HEK293T (cell line): ENCODE results near the gene DHRS12.

Experiments
- CTCF ChIA-PET: fragments of 350-600 bp; formaldehyde crosslinking; extraction: SDS; loops from one replicate; lab custom pipeline; 2021; ENCODE audit warnings: antibody characterized with exemption, inconsistent platforms; lab: Yijun Ruan, JAX
- POLR2A ChIA-PET: fragments of 350-600 bp; formaldehyde crosslinking; extraction: SDS; loops from one replicate; lab custom pipeline; 2020; ENCODE audit warnings: antibody characterized with exemption, inconsistent platforms; lab: Yijun Ruan, JAX
- DNase-seq: peaks from one replicate; pipeline ENCODE4 v3.0.0; 2012; ENCODE audit warnings: mixed read lengths; ENCODE audit errors: extremely low spot score
- ARNT ChIP-seq: fragments of 450-650 bp; IDR thresholded peaks from 2 replicates; pipeline ENCODE4 v1.6.1; 2017; ENCODE audit warnings: mild to moderate bottlenecking
- BHLHE40 ChIP-seq: fragments of 450-650 bp; IDR thresholded peaks from 2 replicates; pipeline ENCODE4 v1.6.1; 2016; ENCODE audit warnings: mild to moderate bottlenecking, moderate library complexity, borderline replicate concordance
- CTBP1 ChIP-seq: fragments of 450-650 bp; IDR thresholded peaks from 2 replicates; pipeline ENCODE4 v1.6.1; 2016; ENCODE audit warnings: borderline replicate concordance
- ELF4 ChIP-seq: fragments of 450-650 bp; IDR thresholded peaks from 2 replicates; pipeline ENCODE4 v1.6.1; 2017; ENCODE audit warnings: antibody characterized with exemption
- FOXA1 ChIP-seq: fragments of 450-650 bp; IDR thresholded peaks from 2 replicates; pipeline ENCODE4 v1.6.1; 2016; ENCODE audit warnings: mild to moderate bottlenecking
- FOXK2 ChIP-seq: fragments of 450-650 bp; IDR thresholded peaks from 2 replicates; pipeline ENCODE4 v1.6.1; 2016; ENCODE audit warnings: mild to moderate bottlenecking
- FOXM1 ChIP-seq: fragments of 450-650 bp; IDR thresholded peaks from 2 replicates; pipeline ENCODE4 v1.6.1; 2017; ENCODE audit warnings: mild to moderate bottlenecking, borderline replicate concordance
- HDGF ChIP-seq: fragments of 450-650 bp; IDR thresholded peaks from 2 replicates; pipeline ENCODE4 v1.6.1; 2017; ENCODE audit warnings: antibody characterized with exemption, borderline replicate concordance
- L3MBTL2 ChIP-seq: fragments of 450-650 bp; conservative IDR thresholded peaks from 2 replicates; pipeline ENCODE4 v1.6.1; 2016; ENCODE audit warnings: mild to moderate bottlenecking
- LEF1 ChIP-seq: fragments of 450-650 bp; IDR thresholded peaks from 2 replicates; pipeline ENCODE4 v1.6.1; 2017; ENCODE audit warnings: mild to moderate bottlenecking, borderline replicate concordance
- NFRKB ChIP-seq: fragments of 450-650 bp; IDR thresholded peaks from 2 replicates; pipeline ENCODE4 v1.6.1; 2016; ENCODE audit warnings: mild to moderate bottlenecking, moderate library complexity
- PKNOX1 ChIP-seq: fragments of 450-650 bp; IDR thresholded peaks from 2 replicates; pipeline ENCODE4 v1.6.1; 2016
- SP1 ChIP-seq: fragments of 450-650 bp; IDR thresholded peaks from 2 replicates; pipeline ENCODE4 v1.6.1; 2017
- SUZ12 ChIP-seq: fragments of 450-650 bp; IDR thresholded peaks from 2 replicates; pipeline ENCODE4 v1.6.1; 2016; ENCODE audit warnings: mild to moderate bottlenecking
- TARDBP ChIP-seq: fragments of 450-650 bp; IDR thresholded peaks from 2 replicates; pipeline ENCODE4 v1.6.1; 2016
- ZNF384 ChIP-seq: fragments of 450-650 bp; IDR thresholded peaks from 2 replicates; pipeline ENCODE4 v1.6.1; 2016

Gene DHRS12

GRCh38 chr13:51797664-51798488 lies 6.1 kb downstream of the DHRS12 start:
- TF ChIP-seq SP1: no peak
- no peak for TF ChIP-seq PKNOX1
- TF ChIP-seq SUZ12: no peak
- TF ChIP-seq ELF4: no peak
- TF ChIP-seq BHLHE40: no peak
- no peak for TF ChIP-seq ARNT
- no peak for TF ChIP-seq HDGF
- TF ChIP-seq CTBP1: no peak
- no peak for TF ChIP-seq FOXM1
- TF ChIP-seq LEF1: no peak
- no peak for TF ChIP-seq FOXA1
- ChIA-PET POLR2A (interaction anchor here (0.7 to 0.9 kb wide), 2 partner anchors 13 to 345 kb away, joined by 3 to 4 read pairs; partner anchors contain the start of gene INTS6), CTCF (interaction anchor here (0.6 to 1.6 kb wide), 10 partner anchors 10 to 672 kb away, joined by 3 to 4 read pairs (median 3); no protein-coding TSS in a partner anchor)
- DNase-seq: peak; percentile 51

GRCh38 chr13:51796546-51796945 lies 7.4 kb downstream of the DHRS12 start:
- no peak for DNase-seq
- ChIA-PET POLR2A (interaction anchor here (0.6 kb wide), 1 partner anchor 344 kb away, joined by 3 read pairs; the partner anchor contains the start of gene INTS6), CTCF (interaction anchor here (0.7 to 1.6 kb wide), 4 partner anchors 343 to 671 kb away, joined by 3 to 4 read pairs (median 3); no protein-coding TSS in a partner anchor)
- TF ChIP-seq LEF1 (no peak), NFRKB (no peak), TARDBP (no peak), FOXK2 (no peak), ELF4 (no peak), PKNOX1 (no peak), L3MBTL2 (no peak), FOXM1 (no peak), CTBP1 (no peak), ARNT (no peak), BHLHE40 (no peak), HDGF (no peak)

GRCh38 chr13:51795419-51795818 lies 8.5 kb downstream of the DHRS12 start:
- DNase-seq: no peak
- no peak for TF ChIP-seq ARNT
- no peak for TF ChIP-seq L3MBTL2
- no peak for TF ChIP-seq SP1
- no peak for TF ChIP-seq LEF1
- no peak for TF ChIP-seq FOXM1
- TF ChIP-seq CTBP1: no peak
- TF ChIP-seq NFRKB: no peak
- TF ChIP-seq ELF4: no peak
- no peak for TF ChIP-seq SUZ12
- no peak for TF ChIP-seq PKNOX1
- TF ChIP-seq TARDBP: no peak
- TF ChIP-seq BHLHE40: no peak
- TF ChIP-seq FOXA1: no peak
- TF ChIP-seq HDGF: no peak
- TF ChIP-seq FOXK2: no peak
- no peak for TF ChIP-seq ZNF384
- ChIA-PET POLR2A (interaction anchor here (1.1 to 1.2 kb wide), 2 partner anchors 9 to 342 kb away, joined by 3 read pairs; no protein-coding TSS in a partner anchor), CTCF (no interaction called here)

- DNase-seq: no peak
- CTCF ChIA-PET: no interaction called here
- TF ChIP-seq ARNT (no peak), FOXK2 (no peak)
- POLR2A ChIA-PET: interaction anchor here (1.1 to 1.2 kb wide), 2 partner anchors 8 to 342 kb away, joined by 3 read pairs; no protein-coding TSS in a partner anchor
These were observed 9.0 kb downstream of the DHRS12 start for GRCh38 chr13:51794964-51795363.

GRCh38 chr13:51793570-51794271 lies 10.2 kb downstream of the DHRS12 start:
- CTCF ChIA-PET: no interaction called here
- no peak for TF ChIP-seq FOXA1
- TF ChIP-seq ZNF384: no peak
- no peak for TF ChIP-seq L3MBTL2
- no peak for TF ChIP-seq NFRKB
- TF ChIP-seq SUZ12: no peak
- no peak for TF ChIP-seq PKNOX1
- TF ChIP-seq FOXK2: no peak
- no peak for TF ChIP-seq BHLHE40
- no peak for TF ChIP-seq CTBP1
- TF ChIP-seq ARNT: no peak
- TF ChIP-seq FOXM1: no peak
- no peak for TF ChIP-seq LEF1

More at GRCh38 chr13:51793570-51794271, 10.2 kb downstream of the DHRS12 start:
- no peak for DNase-seq
- POLR2A ChIA-PET: no interaction called here
